Tibial nerve (tissue), 4 donors: ENCODE data around the gene SERPINA3. TPM values are rescaled to one million over a fixed set of nuclear protein-coding genes. Genes with fewer than 3 reads are reported as not detected.
"Not testable (repeated sequence)": the region's sequence is repeated elsewhere in the genome, so short reads cannot be mapped to it uniquely, and the experiment has no call there.

Experiments used
- DNase-seq, 2 donors: peaks; one replicate each; pipeline ENCODE4 v3.0.0-alpha.2; 2019; ENCODE audit warnings: low spot score in 2 of 2
- H3K27ac ChIP-seq, 4 donors: fragments of 200-600 bp; sonication (generic) in 3 of 4; one replicate each; pipeline ENCODE4 v1.5.1; 2017 to 2019; ENCODE audit warnings: mild to moderate bottlenecking in 1 of 4
- H3K27me3 ChIP-seq, 2 donors: fragments of 200-600 bp; sonication (generic) in 1 of 2; one replicate each; pipeline versions ENCODE4 v1.5.1 to v1.6.0; 2017 to 2019
- H3K36me3 ChIP-seq, 3 donors: fragments of 200-600 bp; sonication (generic); one replicate each; pipeline ENCODE4 v1.5.1; 2018 to 2019
- H3K4me1 ChIP-seq, 4 donors: fragments of 200-600 bp; sonication (generic) in 3 of 4; one replicate each; pipeline ENCODE4 v1.5.1; 2017 to 2019
- H3K4me3 ChIP-seq, 4 donors: fragments of 200-600 bp; sonication (generic) in 3 of 4; one replicate each; pipeline ENCODE4 v1.5.1; 2017 to 2019; ENCODE audit warnings: mild to moderate bottlenecking in 1 of 4, moderate library complexity in 1 of 4
- H3K9me3 ChIP-seq, 4 donors: fragments of 200-600 bp; sonication (generic) in 3 of 4; one replicate each; pipeline ENCODE4 v1.5.1; 2017 to 2019
- CTCF ChIP-seq, 5 experiments: fragments of 200-600 bp in 3 of 5; fragments of 450-650 bp in 2 of 5; sonication (generic) in 3 of 5; IDR thresholded peaks; one replicate each; pipeline ENCODE4 v1.5.1; 2016 to 2019; ENCODE audit warnings: antibody characterized with exemption in 5 of 5, mild to moderate bottlenecking in 3 of 5, moderate library complexity in 2 of 5
- EP300 ChIP-seq, 2 donors: sonication (generic); formaldehyde crosslinking; IDR thresholded peaks; one replicate each; pipeline ENCODE4 v1.6.1; 2017; ENCODE audit warnings: antibody characterized with exemption in 2 of 2, mild to moderate bottlenecking in 1 of 2
- POLR2A ChIP-seq, 2 donors: fragments of 450-650 bp; IDR thresholded peaks; one replicate each; pipeline ENCODE4 v1.6.1; 2017; ENCODE audit warnings: antibody characterized with exemption in 2 of 2, mild to moderate bottlenecking in 2 of 2, moderate library complexity in 2 of 2
- WGBS, 2 donors: methylation state at CpG; one replicate each; pipeline ENCODE4 v1.1.5; 2018; 5-methylcytosine and 5-hydroxymethylcytosine counted together
- total RNA-seq, 4 donors: library from RNA; depleted of rRNA; stranded (reverse); fragments of >200 nt; gene quantifications; one replicate each; pipeline ENCODE4 v1.1.0, GENCODE V29; 2016

SERPINA3 gene
- total RNA-seq, 4 donors from 2014 or later: 85.0 to 339 (median 171) TPM

- DNase-seq: no peak
- H3K4me3 ChIP-seq: no peak overlapping the region
- WGBS, 2 donors: 66 to 75% methylated on average over 2 of the region's 2 CpGs
- TF ChIP-seq CTCF (IDR thresholded peaks at IDR 0.05): no peak
- no peak overlapping the region for H3K27ac ChIP-seq
- H3K4me1 ChIP-seq: no peaks in the 10 kb centered on the region
- no peaks in the 10 kb centered on the region for H3K9me3 ChIP-seq
- no peaks in the 10 kb centered on the region for H3K27me3 ChIP-seq
- H3K36me3 ChIP-seq: no peaks in the 10 kb centered on the region
Observed at GRCh38 chr14:94636744-94637412, 24.7 kb downstream of the SERPINA3 start.

- H3K27me3 ChIP-seq, H3K4me3 ChIP-seq, DNase-seq, H3K9me3 ChIP-seq, H3K4me1 ChIP-seq, H3K27ac ChIP-seq, H3K36me3 ChIP-seq: not testable (repeated sequence)
- WGBS, 2 donors: 80 to 81% methylated on average over 7 to 8 of the region's 8 CpGs
Observed at GRCh38 chr14:94637814-94638213, 25.6 kb downstream of the SERPINA3 start.

GRCh38 chr14:94638339-94638738, 26.1 kb downstream of the SERPINA3 start:
- H3K27me3 ChIP-seq: no peaks in the 10 kb centered on the region
- TF ChIP-seq EP300 (IDR thresholded peaks at IDR 0.05): no peak
- TF ChIP-seq POLR2A (IDR thresholded peaks at IDR 0.05): no peak
- no peak overlapping the region for H3K27ac ChIP-seq
- H3K36me3 ChIP-seq: no peaks in the 10 kb centered on the region
- no peaks in the 10 kb centered on the region for H3K9me3 ChIP-seq
- DNase-seq: no peak
- H3K4me1 ChIP-seq: no peaks in the 10 kb centered on the region
- 44 to 60% methylated on average over 2 of the region's 2 CpGs for WGBS, 2 donors
- H3K4me3 ChIP-seq: no peak overlapping the region

GRCh38 chr14:94638961-94639817, 27.0 kb downstream of the SERPINA3 start:
- Histone ChIP-seq H3K4me1 (no peaks in the 10 kb centered on the region), H3K4me3 (no peak overlapping the region), H3K27ac (no peak overlapping the region), H3K9me3 (no peaks in the 10 kb centered on the region), H3K36me3 (no peaks in the 10 kb centered on the region), H3K27me3 (no peaks in the 10 kb centered on the region)
- DNase-seq: no peak
- TF ChIP-seq EP300 (IDR thresholded peaks at IDR 0.05): no peak
- TF ChIP-seq CTCF (IDR thresholded peaks at IDR 0.05): no peak
- no peak for TF ChIP-seq POLR2A (IDR thresholded peaks at IDR 0.05)
- 79 to 89% methylated on average over 9 to 11 of the region's 11 CpGs for WGBS, 2 donors

GRCh38 chr14:94640721-94641631, 28.8 kb downstream of the SERPINA3 start:
- H3K9me3 ChIP-seq: no peaks in the 10 kb centered on the region
- H3K4me1 ChIP-seq: no peaks in the 10 kb centered on the region
- no peak overlapping the region for H3K4me3 ChIP-seq
- H3K27me3 ChIP-seq: no peaks in the 10 kb centered on the region
- no peak overlapping the region for H3K27ac ChIP-seq
- TF ChIP-seq CTCF (IDR thresholded peaks at IDR 0.05): no peak
- H3K36me3 ChIP-seq: no peaks in the 10 kb centered on the region
- WGBS, 2 donors: 78 to 84% methylated on average over 9 to 10 of the region's 10 CpGs
- DNase-seq: no peak

DNA sequence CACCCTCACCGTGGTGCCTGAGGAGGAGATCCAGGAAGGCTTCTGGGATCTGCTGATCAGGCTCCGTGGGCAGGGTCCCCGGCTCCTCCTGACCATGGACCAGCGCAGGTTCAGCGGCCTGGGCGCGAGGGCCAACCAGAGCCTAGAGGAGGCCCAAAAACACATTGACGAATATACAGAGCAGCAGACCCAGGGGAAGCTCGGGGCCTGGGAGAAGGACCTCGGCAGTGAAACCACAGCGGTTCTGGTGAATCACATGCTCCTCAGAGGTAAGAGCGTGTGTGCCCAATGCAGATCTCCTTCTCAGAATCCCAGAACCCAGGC, 29.4 kb downstream of the SERPINA3 start:
- no peak overlapping the region for H3K27ac ChIP-seq
- H3K36me3 ChIP-seq: no peaks in the 10 kb centered on the region
- TF ChIP-seq POLR2A (IDR thresholded peaks at IDR 0.05) (no peak), CTCF (IDR thresholded peaks at IDR 0.05) (no peak), EP300 (IDR thresholded peaks at IDR 0.05) (no peak)
- no peaks in the 10 kb centered on the region for H3K4me1 ChIP-seq
- 91 to 98% methylated on average over 9 to 12 of the region's 12 CpGs for WGBS, 2 donors
- H3K27me3 ChIP-seq: no peaks in the 10 kb centered on the region
- DNase-seq: no peak
- no peak overlapping the region for H3K4me3 ChIP-seq
- no peaks in the 10 kb centered on the region for H3K9me3 ChIP-seq
